GM12878 (cell line): Measurements from ENCODE around the gene GNAQ. TPM values are rescaled to one million over a fixed set of nuclear protein-coding genes. Genes with fewer than 3 reads are reported as not detected.

Experiments used
- ATF2 ChIP-seq: IDR thresholded peaks from 2 replicates; pipeline ENCODE4 v1.6.1; 2012; ENCODE audit warnings: low read length, inconsistent platforms
- FOXM1 ChIP-seq: IDR thresholded peaks from 2 replicates; pipeline ENCODE4 v1.6.1; 2012; ENCODE audit warnings: low read depth, mild to moderate bottlenecking, inconsistent platforms, low read length, moderate library complexity
- MYC ChIP-seq: IDR thresholded peaks from 2 replicates; pipeline ENCODE4 v1.6.1; 2011; ENCODE audit warnings: mild to moderate bottlenecking, low read length, moderate library complexity, inconsistent platforms; ENCODE audit not compliant: insufficient read depth, insufficient replicate concordance, insufficient read length, severe bottlenecking
- PAX8 ChIP-seq: fragments of 450-650 bp; IDR thresholded peaks from 2 replicates; pipeline ENCODE4 v1.6.1; 2017; ENCODE audit warnings: mild to moderate bottlenecking, moderate library complexity
- RAD21 ChIP-seq: IDR thresholded peaks from 2 replicates; pipeline ENCODE4 v1.6.1; 2011; ENCODE audit warnings: mild to moderate bottlenecking, low read depth, low read length, moderate library complexity; ENCODE audit not compliant: insufficient read depth
- SREBF2 ChIP-seq: IDR thresholded peaks from 2 replicates; pipeline ENCODE4 v1.6.1; 2012; ENCODE audit warnings: mild to moderate bottlenecking, low read length
- polyA plus RNA-seq, 11 experiments: library from polyadenylated mRNA; depleted of rRNA in 4 of 11; unstranded in 6 of 11; stranded (reverse) in 5 of 11; fragments of >200 nt; fragmentation: Nextera tagmentation in 4 of 11; fragmentation: Illumina TruSeq in 1 of 11; extraction: Ambion mirVana in 4 of 11; extraction: Trizol in 1 of 11; gene quantifications; 1 replicate in 1 of 11; 2 replicates in 10 of 11; pipeline versions ENCODE4 v1.2.1 to v1.2.3, GENCODE V29; 2011 to 2016; ENCODE audit warnings: inconsistent platforms in 2 of 11, missing spikeins in 2 of 11, low read depth in 1 of 11
- total RNA-seq, 4 experiments: library from RNA; depleted of rRNA in 3 of 4; stranded (reverse); fragments of >200 nt in 3 of 4; fragmentation: Illumina TruSeq in 1 of 4; extraction: Trizol in 1 of 4; gene quantifications; 2 replicates each; pipeline versions ENCODE4 v1.2.1 to v1.2.3, GENCODE V29; 2013 to 2021
- TF ChIP-seq, protein P1 (sequence below): fragments of 450-650 bp; conservative IDR thresholded peaks from 2 replicates; pipeline ENCODE4 v1.6.1; 2017; ENCODE audit warnings: mild to moderate bottlenecking, moderate library complexity
- TF ChIP-seq, protein P2 (sequence below): IDR thresholded peaks from 2 replicates; pipeline ENCODE4 v1.6.1; 2012; ENCODE audit warnings: low read depth, low read length, improper control_type of control experiment

GNAQ gene
- total and polyA plus RNA-seq, 10 of the 15 experiments (the other 5 are each of a cell fraction or from before 2014, with no cell fraction given) = 0.15 to 47.2 (median 0.49) TPM

- TF ChIP-seq, protein P1, sequence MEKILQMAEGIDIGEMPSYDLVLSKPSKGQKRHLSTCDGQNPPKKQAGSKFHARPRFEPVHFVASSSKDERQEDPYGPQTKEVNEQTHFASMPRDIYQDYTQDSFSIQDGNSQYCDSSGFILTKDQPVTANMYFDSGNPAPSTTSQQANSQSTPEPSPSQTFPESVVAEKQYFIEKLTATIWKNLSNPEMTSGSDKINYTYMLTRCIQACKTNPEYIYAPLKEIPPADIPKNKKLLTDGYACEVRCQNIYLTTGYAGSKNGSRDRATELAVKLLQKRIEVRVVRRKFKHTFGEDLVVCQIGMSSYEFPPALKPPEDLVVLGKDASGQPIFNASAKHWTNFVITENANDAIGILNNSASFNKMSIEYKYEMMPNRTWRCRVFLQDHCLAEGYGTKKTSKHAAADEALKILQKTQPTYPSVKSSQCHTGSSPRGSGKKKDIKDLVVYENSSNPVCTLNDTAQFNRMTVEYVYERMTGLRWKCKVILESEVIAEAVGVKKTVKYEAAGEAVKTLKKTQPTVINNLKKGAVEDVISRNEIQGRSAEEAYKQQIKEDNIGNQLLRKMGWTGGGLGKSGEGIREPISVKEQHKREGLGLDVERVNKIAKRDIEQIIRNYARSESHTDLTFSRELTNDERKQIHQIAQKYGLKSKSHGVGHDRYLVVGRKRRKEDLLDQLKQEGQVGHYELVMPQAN = no peak
- TF ChIP-seq PAX8 (no peak), FOXM1 (no peak), RAD21 (no peak), SREBF2 (no peak), MYC (no peak), ATF2 (no peak)
- TF ChIP-seq, protein P2, sequence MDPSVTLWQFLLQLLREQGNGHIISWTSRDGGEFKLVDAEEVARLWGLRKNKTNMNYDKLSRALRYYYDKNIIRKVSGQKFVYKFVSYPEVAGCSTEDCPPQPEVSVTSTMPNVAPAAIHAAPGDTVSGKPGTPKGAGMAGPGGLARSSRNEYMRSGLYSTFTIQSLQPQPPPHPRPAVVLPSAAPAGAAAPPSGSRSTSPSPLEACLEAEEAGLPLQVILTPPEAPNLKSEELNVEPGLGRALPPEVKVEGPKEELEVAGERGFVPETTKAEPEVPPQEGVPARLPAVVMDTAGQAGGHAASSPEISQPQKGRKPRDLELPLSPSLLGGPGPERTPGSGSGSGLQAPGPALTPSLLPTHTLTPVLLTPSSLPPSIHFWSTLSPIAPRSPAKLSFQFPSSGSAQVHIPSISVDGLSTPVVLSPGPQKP = no peak
- TF ChIP-seq, all 136 proteins: peak for 0
These were observed 351.0 kb downstream of the GNAQ start (continued) for GRCh38 chr9:77680581-77680980.
